GM10266 (cell line): ENCODE results near the gene TNFRSF8.

ENCODE experiments used
- DNase-seq: peaks from one replicate; pipeline ENCODE4 v3.0.0; 2012; ENCODE audit errors: extremely low spot score
- CTCF ChIP-seq: IDR thresholded peaks from 2 replicates; pipeline ENCODE4 v1.5.1; 2012; ENCODE audit warnings: mild to moderate bottlenecking, low read depth; ENCODE audit not compliant: control insufficient read depth, insufficient read depth; ENCODE audit errors: missing control alignments

Gene TNFRSF8

GRCh38 chr1:12082988-12083387 is 19.9 kb downstream of the TNFRSF8 start:
- TF ChIP-seq CTCF: no peak
- DNase-seq: no peak

- no peak for DNase-seq
- TF ChIP-seq CTCF: no peak
Measured at GRCh38 chr1:12083766-12084165, 20.7 kb downstream of the TNFRSF8 start.

- no peak for DNase-seq
- no peak for TF ChIP-seq CTCF
Measured at GRCh38 chr1:12085643-12086260, 22.6 kb downstream of the TNFRSF8 start.

- peak; percentile 76 for DNase-seq
- TF ChIP-seq CTCF: no peak
Measured at GRCh38 chr1:12087797-12088314, 24.8 kb downstream of the TNFRSF8 start.

GRCh38 chr1:12088607-12089006 is 25.5 kb downstream of the TNFRSF8 start:
- TF ChIP-seq CTCF: no peak

GRCh38 chr1:12090326-12090725 is 27.2 kb downstream of the TNFRSF8 start:
- no peak for DNase-seq
- TF ChIP-seq CTCF: no peak

More at GRCh38 chr1:12088607-12089006, 25.5 kb downstream of the TNFRSF8 start:
- DNase-seq: no peak

GRCh38 chr1:12091191-12091590 is 28.1 kb downstream of the TNFRSF8 start:
- DNase-seq: no peak
- TF ChIP-seq CTCF: no peak
